SK-N-SH (cell line): Measurements from ENCODE around the gene EEIG1.

ENCODE experiments used
- CHD2 ChIP-seq: fragments of 150-350 bp; IDR thresholded peaks from 2 replicates; pipeline ENCODE4 v1.6.1; 2018; ENCODE audit warnings: low read length; ENCODE audit not compliant: partially characterized antibody
- EP300 ChIP-seq, 2 experiments: IDR thresholded peaks; 2 replicates each; pipeline versions ENCODE4 v1.4.0 to v1.6.1; 2012; ENCODE audit warnings: borderline replicate concordance in 1 of 2, low read depth in 1 of 2, low read length in 1 of 2
- POLR2AphosphoS5 ChIP-seq: IDR thresholded peaks from 2 replicates; pipeline ENCODE4 v1.6.1; 2012; ENCODE audit warnings: low read depth, low read length
- RAD21 ChIP-seq: IDR thresholded peaks from 2 replicates; pipeline ENCODE4 v1.6.1; 2012; ENCODE audit warnings: mild to moderate bottlenecking, low read length
- RXRA ChIP-seq: IDR thresholded peaks from 2 replicates; pipeline ENCODE4 v1.4.0; 2012; ENCODE audit warnings: low read depth, mild to moderate bottlenecking, borderline replicate concordance
- SIN3A ChIP-seq: IDR thresholded peaks from 2 replicates; pipeline ENCODE4 v1.6.1; 2012; ENCODE audit warnings: low read depth, mild to moderate bottlenecking, low read length, moderate library complexity, borderline replicate concordance
- TAF1 ChIP-seq: IDR thresholded peaks from 2 replicates; pipeline ENCODE4 v1.6.1; 2012; ENCODE audit warnings: low read depth, mild to moderate bottlenecking, low read length, moderate library complexity, borderline replicate concordance
- TF ChIP-seq, protein P1 (sequence below): IDR thresholded peaks from 2 replicates; pipeline ENCODE4 v1.6.1; 2012; ENCODE audit warnings: mild to moderate bottlenecking, low read depth, low read length, moderate library complexity
- TF ChIP-seq, protein P2 (sequence below): fragments of 200-600 bp; sonication (generic); IDR thresholded peaks from 2 replicates; pipeline ENCODE4 v1.6.1; 2017; ENCODE audit warnings: antibody characterized with exemption, mild to moderate bottlenecking, moderate library complexity
- TF ChIP-seq, protein P3 (sequence below): fragments of 150-350 bp; IDR thresholded peaks from 2 replicates; pipeline ENCODE4 v1.6.1; 2017; ENCODE audit warnings: antibody characterized with exemption, low read length, low read depth, borderline replicate concordance

DNA sequence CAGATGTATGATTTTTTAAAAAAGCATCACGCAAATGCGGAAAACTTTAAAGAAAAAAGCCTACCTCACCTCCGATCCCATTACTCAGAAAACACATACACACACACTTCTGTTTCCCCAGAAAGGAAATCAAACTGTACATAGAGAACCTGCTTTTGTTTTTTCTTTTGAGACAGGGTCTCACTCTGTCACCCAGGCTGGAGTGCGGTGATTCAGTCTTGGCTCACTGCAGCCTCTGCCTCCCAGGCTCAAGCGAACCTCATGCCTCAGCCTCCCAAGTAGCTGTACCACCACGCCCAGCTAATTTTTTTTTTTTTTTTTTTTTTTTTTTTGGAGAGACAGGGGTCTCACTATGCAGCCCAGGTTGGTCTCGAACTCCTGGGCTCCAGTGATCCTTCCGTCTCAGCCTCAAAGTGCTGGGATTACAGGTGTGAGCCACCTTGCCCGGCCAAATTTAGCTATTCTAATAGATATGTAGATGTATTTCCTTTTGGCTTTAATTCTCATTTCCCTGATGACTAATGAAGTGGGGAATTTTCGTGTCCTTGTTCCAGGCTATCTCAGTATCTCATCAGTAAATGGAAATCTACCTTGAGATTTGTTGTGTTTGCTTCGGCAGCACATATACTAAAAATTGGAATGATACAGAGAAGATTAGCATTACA, 25.7 kb upstream of the EEIG1 start:
- TF ChIP-seq, protein P1, sequence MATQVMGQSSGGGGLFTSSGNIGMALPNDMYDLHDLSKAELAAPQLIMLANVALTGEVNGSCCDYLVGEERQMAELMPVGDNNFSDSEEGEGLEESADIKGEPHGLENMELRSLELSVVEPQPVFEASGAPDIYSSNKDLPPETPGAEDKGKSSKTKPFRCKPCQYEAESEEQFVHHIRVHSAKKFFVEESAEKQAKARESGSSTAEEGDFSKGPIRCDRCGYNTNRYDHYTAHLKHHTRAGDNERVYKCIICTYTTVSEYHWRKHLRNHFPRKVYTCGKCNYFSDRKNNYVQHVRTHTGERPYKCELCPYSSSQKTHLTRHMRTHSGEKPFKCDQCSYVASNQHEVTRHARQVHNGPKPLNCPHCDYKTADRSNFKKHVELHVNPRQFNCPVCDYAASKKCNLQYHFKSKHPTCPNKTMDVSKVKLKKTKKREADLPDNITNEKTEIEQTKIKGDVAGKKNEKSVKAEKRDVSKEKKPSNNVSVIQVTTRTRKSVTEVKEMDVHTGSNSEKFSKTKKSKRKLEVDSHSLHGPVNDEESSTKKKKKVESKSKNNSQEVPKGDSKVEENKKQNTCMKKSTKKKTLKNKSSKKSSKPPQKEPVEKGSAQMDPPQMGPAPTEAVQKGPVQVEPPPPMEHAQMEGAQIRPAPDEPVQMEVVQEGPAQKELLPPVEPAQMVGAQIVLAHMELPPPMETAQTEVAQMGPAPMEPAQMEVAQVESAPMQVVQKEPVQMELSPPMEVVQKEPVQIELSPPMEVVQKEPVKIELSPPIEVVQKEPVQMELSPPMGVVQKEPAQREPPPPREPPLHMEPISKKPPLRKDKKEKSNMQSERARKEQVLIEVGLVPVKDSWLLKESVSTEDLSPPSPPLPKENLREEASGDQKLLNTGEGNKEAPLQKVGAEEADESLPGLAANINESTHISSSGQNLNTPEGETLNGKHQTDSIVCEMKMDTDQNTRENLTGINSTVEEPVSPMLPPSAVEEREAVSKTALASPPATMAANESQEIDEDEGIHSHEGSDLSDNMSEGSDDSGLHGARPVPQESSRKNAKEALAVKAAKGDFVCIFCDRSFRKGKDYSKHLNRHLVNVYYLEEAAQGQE = no peak
- no peak for TF ChIP-seq RXRA
- peak in 1 of 2 experiments; percentile 33; a peak in 1 of 4 replicates for TF ChIP-seq EP300 (IDR thresholded peaks at IDR 0.05; ENCODE audit: borderline replicate concordance in 1 of 2, low read depth in 1 of 2, low read length in 1 of 2)
- TF ChIP-seq POLR2AphosphoS5 = no peak
- no peak for TF ChIP-seq TAF1
- TF ChIP-seq, protein P2, sequence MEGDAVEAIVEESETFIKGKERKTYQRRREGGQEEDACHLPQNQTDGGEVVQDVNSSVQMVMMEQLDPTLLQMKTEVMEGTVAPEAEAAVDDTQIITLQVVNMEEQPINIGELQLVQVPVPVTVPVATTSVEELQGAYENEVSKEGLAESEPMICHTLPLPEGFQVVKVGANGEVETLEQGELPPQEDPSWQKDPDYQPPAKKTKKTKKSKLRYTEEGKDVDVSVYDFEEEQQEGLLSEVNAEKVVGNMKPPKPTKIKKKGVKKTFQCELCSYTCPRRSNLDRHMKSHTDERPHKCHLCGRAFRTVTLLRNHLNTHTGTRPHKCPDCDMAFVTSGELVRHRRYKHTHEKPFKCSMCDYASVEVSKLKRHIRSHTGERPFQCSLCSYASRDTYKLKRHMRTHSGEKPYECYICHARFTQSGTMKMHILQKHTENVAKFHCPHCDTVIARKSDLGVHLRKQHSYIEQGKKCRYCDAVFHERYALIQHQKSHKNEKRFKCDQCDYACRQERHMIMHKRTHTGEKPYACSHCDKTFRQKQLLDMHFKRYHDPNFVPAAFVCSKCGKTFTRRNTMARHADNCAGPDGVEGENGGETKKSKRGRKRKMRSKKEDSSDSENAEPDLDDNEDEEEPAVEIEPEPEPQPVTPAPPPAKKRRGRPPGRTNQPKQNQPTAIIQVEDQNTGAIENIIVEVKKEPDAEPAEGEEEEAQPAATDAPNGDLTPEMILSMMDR = no peak
- no peak for TF ChIP-seq CHD2
- TF ChIP-seq, protein P3, sequence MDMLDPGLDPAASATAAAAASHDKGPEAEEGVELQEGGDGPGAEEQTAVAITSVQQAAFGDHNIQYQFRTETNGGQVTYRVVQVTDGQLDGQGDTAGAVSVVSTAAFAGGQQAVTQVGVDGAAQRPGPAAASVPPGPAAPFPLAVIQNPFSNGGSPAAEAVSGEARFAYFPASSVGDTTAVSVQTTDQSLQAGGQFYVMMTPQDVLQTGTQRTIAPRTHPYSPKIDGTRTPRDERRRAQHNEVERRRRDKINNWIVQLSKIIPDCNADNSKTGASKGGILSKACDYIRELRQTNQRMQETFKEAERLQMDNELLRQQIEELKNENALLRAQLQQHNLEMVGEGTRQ = no peak
- TF ChIP-seq SIN3A = no peak
- TF ChIP-seq RAD21 = no peak
